COLO829 (cell line): ENCODE measurements around the gene CCDC57.

Source experiments
- DNase-seq: peaks from one replicate; pipeline ENCODE4 v3.0.0; 2012; ENCODE audit warnings: low spot score

CCDC57 gene

GRCh38 chr17:82246365-82247181 is 33.9 kb upstream of the CCDC57 start:
- DNase-seq, result no peak

- DNase-seq, result no peak
Observed at GRCh38 chr17:82246040-82246364, 33.4 kb upstream of the CCDC57 start.

GRCh38 chr17:82245134-82246039 is 32.7 kb upstream of the CCDC57 start:
- no peak for DNase-seq

GRCh38 chr17:82244413-82245133 is 31.9 kb upstream of the CCDC57 start:
- DNase-seq, result no peak

- no peak for DNase-seq
Observed at GRCh38 chr17:82243648-82244412, 31.2 kb upstream of the CCDC57 start.

- DNase-seq, result no peak
Observed at GRCh38 chr17:82242977-82243647, 30.5 kb upstream of the CCDC57 start.

GRCh38 chr17:82242698-82242976 is 30.0 kb upstream of the CCDC57 start:
- no peak for DNase-seq

- no peak for DNase-seq
Observed at GRCh38 chr17:82241926-82242697, 29.5 kb upstream of the CCDC57 start.

GRCh38 chr17:82241183-82241925 is 28.7 kb upstream of the CCDC57 start:
- peak; percentile 62 for DNase-seq

GRCh38 chr17:82240506-82241182 is 28.0 kb upstream of the CCDC57 start:
- DNase-seq, result no peak

- DNase-seq, result no peak
Observed at GRCh38 chr17:82239926-82240505, 27.4 kb upstream of the CCDC57 start.

- DNase-seq, result no peak
Observed at GRCh38 chr17:82239401-82239925, 26.8 kb upstream of the CCDC57 start.

GRCh38 chr17:82238472-82239201 is 26.0 kb upstream of the CCDC57 start:
- DNase-seq, result peak; percentile 28

- no peak for DNase-seq
Observed at GRCh38 chr17:82237746-82238471, 25.3 kb upstream of the CCDC57 start.

GRCh38 chr17:82237083-82237745 is 24.6 kb upstream of the CCDC57 start:
- no peak for DNase-seq

- DNase-seq, result no peak
Observed at GRCh38 chr17:82236142-82236971, 23.7 kb upstream of the CCDC57 start.
